Frontal cortex (tissue), 4 donors: ENCODE results near the gene STXBP5. TPM values are rescaled to one million over a fixed set of nuclear protein-coding genes. Genes with fewer than 3 reads are reported as not detected.
"Not testable (repeated sequence)": the region's sequence is repeated elsewhere in the genome, so short reads cannot be mapped to it uniquely, and the experiment has no call there.

Experiments used
- DNase-seq, 2 donors: peaks; one replicate each; pipeline ENCODE4 v3.0.0; 2012; ENCODE audit warnings: low spot score in 2 of 2
- FAIRE-seq: peaks from 2 replicates; lab custom pipeline; 2012; peaks lifted over from hg19 to GRCh38; lab: Jason Lieb, UNC
- total RNA-seq: library from RNA; depleted of rRNA; stranded (reverse); fragments of >200 nt; gene quantifications from one replicate; pipeline ENCODE4 v1.2.3, GENCODE V29; 2014
- donor health status: control.
- donor health status: control.
- donor health status: control.

The STXBP5 gene
- total RNA-seq, 1 donor from 2014 or later: 138 TPM

DNA sequence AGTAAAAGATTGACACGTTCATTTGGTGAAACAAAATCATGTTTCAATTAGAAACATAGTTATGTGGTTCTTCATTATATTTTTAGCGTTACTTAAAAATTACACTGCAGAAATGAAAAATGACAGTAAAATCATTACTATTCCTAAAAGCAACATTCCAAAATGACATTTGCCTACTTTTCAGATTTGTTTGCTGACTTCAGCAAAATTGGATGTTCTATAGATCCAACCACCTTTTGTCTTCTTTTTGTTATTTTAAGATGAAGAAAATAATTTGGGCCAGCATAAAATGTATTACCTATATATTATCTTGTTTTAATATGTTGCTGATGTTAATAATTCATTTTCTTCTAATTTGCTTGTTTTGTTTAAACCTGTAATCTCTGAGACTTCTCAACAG, 30.5 kb downstream of the STXBP5 start:
- FAIRE-seq: no peak

DNA sequence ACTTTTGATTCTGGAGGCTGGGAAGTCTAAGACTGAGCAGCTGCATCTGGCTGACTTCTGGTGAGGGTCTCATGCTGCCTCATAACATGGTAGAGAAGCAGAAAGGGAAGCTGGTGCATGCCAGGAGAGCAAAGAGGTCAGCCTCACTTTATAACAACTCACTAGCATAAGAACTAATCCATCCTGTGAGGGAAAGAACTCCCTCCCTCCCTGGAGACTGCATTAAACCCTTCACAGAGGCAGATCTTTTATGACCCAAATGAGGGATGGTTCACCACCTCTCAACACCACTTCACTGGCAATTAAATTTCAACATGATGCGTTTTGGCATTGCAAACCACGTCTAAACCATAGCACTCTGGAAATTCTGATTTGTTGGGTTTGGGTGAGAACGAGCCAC, 33.9 kb downstream of the STXBP5 start:
- no peak for DNase-seq
- no peak for FAIRE-seq

More for the DNA sequence above, 30.5 kb downstream of the STXBP5 start:
- no peak for DNase-seq

DNA sequence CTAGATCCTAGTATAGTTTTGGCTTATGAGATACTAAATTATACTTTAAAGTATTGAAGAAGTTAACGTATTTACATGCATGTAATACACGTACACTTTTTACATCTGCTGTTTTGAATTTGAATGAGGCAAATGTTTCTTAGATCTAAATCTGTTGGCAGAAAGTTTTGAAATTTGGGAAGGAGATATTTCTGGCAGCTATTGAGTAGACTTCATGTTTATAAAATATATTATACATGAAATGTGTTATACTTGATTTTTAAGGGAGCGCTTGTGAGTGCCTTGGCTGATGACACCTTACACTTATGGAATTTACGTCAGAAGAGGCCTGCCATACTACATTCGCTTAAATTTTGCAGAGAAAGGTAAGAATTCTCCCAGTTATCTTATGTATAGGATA, 34.7 kb downstream of the STXBP5 start:
- DNase-seq: no peak
- no peak for FAIRE-seq

DNA sequence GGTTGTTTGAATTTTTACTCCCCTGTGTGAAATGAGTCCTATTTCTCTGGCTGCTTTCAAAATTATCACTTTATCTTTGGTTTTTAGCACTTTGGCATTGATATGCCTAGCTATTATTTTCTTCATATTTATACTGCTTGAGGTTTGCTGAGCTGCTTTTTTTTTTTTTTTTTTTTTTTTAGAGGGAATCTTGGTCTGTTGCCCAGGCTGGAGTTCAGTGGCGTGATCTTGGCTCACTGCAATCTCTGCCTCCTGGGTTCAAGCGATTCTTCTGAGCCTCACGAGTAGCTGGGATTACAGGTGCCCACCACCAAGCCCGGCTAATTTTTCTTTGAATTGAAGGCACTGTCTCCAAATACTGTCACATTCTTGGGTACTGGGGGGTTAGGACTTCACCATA, 40.6 kb downstream of the STXBP5 start:
- no peak for FAIRE-seq
- DNase-seq: no peak

DNA sequence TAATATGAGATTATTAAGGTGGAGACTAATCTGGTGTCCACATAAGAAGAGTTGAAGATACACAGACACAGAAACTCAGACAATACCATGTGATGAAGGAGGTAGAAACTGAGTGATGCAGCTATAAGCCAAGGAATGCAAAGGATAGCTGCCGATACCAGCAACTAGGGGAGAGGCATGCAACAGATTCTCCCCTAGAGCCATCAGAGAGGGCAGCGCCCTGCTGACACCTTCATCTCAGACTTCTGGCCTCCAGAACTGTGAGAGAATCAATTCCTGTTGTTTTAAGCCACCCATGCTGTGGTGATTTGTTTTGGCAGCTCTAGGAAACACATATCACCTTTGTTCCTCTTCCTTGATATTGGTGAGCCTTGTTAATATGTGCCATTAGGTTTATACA, 41.5 kb downstream of the STXBP5 start:
- DNase-seq (no peak), FAIRE-seq (no peak)

DNA sequence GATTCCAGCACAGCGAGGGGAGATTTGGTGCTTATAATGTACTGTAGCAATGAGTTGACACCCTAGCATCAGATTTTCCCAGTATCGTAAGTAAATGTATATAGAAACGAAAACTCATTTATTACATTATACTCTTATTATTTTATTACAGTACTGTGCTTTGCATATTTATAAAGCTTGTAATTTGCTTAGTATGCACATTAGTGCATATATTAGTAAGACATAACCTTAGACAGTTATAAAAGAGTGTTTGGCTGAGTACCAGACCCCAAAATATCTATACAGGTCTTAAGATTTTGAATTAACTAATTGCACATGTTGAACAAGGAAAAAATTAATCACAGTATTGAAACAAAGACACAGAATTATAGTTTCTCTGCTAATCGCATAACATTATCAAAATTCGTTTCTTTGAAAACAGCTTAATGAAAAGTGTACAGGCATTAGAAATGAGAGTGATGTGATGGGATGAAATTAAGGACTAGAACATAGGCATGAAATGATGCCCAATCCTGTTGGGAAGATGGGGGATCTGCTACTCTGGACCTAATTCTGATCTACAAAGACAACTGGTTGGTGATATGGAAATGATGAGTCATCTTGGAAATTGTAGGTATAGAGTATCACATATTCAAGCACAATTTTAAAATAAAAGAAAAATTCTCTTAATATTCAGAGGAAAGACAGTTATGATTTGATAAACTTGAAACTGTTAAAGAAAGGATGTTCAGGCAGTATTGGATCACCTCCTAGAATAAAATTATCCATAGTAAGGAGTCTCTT, 42.8 kb downstream of the STXBP5 start:
- DNase-seq (no peak), FAIRE-seq (no peak)

DNA sequence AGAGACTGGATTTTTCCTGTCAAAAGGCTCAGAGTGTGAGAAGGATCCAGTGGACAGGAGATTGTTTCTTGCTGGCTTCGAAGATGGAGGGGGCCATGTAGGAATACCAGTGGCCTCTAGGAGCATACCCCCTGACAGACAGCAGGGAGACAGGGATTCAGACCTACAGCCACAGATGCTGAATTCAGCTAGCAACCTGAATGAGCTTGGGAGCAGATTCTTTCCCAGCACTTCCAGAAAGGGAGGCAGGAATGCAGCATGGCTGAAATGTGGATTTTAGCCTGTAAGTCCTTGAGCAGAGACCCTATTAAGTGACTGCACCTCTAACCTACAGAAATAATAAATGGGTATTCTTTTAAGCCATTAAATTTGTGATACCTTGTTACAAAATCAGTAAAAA, 44.6 kb downstream of the STXBP5 start:
- FAIRE-seq: no peak
- DNase-seq: no peak

DNA sequence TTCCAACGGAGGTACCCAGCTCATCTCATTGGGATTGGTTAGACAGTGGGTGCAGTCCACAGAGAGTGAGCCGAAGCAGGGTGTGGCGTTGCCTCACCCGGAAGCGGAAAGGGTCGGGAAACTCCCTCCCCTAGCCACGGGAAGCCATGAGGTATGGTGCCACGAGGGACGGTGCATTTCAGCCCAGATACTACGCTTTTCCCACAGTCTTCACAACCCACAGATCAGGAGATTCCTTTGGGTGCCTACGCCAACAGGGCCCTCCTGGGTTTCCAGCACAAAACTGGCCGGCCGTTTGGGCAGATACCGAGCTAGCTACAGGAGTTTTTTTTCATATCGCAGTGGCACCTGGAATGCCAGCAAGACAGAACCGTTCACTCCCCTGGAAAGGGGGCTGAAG, 46.9 kb downstream of the STXBP5 start:
- DNase-seq: no peak
- FAIRE-seq: no peak

DNA sequence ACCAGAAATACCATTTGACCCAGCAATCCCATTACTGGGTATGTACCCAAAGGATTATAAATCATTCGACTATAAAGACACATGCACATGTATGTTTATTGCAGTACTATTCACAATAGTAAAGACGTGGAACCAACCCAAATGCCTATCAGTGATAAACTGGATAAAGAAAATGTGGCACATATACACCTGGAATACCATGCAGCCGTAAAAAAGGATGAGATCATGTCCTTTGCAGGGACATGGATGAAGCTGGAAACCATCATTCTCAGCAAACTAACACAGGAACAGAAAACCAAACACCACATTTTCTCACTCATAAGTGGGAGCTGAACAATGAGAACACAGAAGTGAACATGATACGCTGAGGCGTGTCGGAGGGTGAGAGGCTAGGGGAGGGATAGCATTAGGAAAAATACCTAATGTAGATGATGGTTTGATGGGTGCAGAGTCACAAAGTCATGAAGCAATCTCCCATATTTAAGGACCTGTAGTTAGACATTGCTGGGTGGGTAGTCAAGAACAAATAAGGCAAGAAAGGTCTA, 50.8 kb downstream of the STXBP5 start:
- not testable (repeated sequence) for DNase-seq, FAIRE-seq

DNA sequence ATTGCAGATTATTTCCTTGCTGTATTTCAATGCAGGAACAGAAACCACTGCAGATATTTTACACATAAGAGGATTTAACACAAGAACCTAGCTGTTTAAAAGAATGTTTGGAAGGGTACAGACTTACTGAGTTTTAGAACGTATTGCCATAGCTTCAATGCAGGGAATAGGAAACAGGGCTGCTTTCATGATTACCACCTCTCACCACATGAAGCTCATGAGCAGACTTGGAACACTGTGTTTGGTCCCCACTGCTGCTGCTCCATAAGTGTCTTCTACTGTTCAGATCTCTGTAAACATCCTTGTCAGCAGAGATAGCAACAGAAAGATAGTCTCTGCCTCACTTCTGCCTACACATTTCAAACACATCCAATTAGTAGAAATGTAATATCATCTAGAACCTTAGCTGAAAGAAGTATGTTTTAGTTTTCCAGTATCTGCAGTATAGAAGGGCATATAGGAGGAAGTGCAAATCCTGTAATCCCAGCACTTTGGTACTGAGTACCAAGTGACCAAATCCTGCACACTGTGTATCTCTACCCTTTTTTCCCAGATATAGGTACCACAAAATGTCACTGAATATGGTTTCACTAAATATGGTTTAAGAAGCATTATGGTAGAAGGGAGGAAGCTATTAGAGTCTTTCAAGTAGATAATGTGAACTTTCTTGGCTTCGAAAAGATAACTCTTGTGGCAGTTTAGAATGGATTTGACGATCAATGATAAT, 51.9 kb downstream of the STXBP5 start:
- FAIRE-seq (no peak), DNase-seq (no peak)

DNA sequence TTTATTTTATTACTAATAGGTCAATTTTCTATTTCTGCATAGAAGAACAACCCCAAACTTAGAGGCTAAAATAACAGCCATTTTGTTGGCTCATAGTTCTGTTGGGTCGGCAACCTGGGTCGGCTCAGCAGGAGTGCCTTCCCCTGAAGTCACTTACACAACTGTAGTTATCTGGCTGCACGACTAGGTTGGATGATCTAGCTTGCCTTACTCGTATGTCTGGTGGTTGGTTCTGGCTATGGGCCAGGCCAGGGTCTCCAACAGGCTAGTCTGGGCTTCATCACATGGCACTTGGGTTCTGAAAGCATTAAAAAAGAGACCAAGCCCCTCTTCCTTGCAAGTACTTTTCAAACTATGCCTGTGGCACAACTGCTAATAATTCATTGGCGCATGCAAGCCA, 53.5 kb downstream of the STXBP5 start:
- FAIRE-seq: no peak
- DNase-seq: no peak

DNA sequence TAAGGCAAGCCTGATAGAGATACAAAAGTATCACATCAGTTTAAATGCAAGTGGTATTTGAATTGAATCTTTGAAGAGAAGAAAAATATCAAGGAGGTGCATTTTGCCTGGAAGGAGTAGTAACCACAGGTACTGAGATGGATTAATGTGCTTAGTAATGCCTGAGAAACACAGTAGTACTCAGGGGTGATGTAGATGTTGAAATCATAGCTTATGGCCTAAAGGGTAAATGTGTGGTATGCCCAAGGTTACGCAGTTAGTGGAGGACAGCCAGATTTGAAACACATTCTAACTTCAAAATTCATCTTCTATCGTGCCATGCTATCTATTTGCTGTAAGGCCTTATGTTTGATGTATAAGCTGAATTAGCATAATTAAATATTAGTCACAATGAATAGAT, 55.9 kb downstream of the STXBP5 start:
- FAIRE-seq: no peak
- DNase-seq: no peak

DNA sequence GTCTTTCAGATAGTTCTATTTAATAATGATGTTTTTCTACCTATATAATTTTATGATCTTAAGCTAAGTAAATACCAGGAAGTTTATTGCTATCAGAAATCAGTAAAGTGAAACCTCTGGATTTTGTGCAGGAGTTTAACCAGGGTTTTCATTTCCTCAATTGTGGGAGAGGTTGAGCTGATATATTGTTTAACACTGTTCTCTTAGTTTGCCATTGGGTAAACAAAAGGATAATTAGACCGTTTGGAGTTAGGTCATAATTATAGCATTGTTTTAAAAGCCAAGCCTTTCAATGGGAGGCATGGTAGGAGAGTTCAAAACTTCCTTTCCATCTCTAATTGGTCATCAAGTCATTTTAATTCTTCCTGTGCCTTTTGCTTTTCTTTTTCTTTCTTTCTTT, 58.7 kb downstream of the STXBP5 start:
- FAIRE-seq (peak; percentile 42), DNase-seq (no peak)

DNA sequence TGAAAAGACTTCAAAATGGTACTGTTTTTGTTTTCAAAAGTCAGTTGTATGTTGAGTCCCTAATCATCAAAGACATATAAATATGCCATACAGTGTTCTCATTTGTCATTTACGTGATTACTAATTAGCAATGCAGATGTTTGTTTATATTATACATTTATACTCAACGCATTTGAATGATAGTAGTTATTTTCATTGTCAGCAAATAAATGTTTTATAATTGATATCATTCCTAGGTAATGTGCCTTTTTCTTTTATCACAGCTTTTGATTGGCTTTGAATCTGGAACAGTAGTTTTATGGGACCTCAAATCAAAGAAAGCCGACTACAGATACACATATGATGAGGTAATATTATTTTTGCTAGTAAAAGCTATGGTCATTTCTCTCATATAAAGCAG, 62.6 kb downstream of the STXBP5 start:
- no peak for FAIRE-seq
- DNase-seq: no peak

DNA sequence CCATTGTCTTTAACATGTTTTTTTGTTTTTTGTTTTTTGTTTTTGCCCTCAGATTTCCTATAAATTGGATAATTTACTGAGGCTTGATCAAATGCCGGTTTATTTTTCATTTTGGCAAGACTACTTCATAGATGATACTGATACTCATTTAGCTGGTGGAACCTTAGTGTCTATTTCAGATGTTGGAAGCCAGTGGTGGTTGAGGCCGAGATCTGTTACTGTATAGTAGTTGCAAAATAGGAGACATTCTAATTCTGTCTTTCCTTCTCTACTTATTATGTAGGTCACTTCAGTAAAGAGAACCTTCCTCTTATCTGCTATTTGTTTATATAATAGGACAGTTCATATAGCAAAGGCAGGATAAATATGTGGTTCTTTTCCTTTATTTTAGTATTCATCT, 63.4 kb downstream of the STXBP5 start:
- no peak for DNase-seq
- no peak for FAIRE-seq

DNA sequence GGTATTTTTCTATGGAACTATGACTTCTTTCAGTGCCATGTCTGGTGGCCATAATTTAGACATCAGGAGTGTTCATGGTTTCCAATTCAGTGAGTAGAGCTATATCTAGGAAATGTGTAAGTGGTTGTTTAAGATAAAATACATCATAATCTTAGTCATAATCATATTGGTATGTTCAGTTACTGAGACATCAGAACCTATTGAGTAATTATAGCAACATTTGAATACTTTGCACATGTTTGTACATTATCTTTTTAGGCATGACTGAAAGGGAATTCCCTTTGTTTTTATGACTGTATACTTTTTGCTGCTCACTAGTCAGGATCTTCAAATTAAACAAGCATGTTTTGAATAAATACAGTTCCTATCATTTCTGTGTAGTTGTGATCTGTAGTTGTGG, 64.0 kb downstream of the STXBP5 start:
- no peak for FAIRE-seq
- no peak for DNase-seq

DNA sequence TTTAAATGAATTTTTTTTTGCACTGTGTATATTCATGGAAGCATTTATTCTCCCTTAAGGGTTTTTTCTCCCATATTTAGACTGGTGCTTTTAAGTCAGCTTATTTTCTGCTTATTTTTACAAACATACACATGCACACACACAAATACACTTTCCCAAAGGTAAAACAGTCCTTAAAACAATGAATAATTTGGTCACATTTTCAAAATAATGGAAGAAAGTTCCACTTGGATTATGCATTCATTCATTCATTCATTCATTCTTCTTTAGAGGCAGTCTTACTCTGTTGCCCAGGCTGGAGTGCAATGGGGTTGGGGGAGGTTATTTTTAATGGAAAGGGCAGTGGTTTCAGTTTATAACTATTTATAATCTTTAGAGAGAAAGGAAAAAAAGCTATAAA, 69.8 kb downstream of the STXBP5 start:
- FAIRE-seq (no peak), DNase-seq (no peak)

DNA sequence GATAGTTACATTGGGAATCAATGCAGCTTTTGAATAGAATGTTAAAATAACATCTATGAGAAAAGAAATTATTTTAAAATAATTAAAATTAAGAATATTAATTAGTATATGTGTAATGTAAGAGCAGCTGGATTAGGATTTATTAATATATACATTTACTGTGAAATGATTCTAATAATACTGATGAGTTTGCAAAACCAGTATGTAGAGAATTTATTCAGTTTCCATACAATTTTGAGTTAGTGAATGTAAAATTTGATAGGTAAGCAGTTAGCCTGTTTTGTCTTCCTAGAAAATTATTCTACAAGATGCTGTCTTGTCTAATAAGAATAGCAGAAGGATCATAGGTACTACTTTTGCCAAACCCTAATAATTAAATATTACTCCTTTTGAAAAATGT, 70.6 kb downstream of the STXBP5 start:
- FAIRE-seq (no peak), DNase-seq (no peak)

DNA sequence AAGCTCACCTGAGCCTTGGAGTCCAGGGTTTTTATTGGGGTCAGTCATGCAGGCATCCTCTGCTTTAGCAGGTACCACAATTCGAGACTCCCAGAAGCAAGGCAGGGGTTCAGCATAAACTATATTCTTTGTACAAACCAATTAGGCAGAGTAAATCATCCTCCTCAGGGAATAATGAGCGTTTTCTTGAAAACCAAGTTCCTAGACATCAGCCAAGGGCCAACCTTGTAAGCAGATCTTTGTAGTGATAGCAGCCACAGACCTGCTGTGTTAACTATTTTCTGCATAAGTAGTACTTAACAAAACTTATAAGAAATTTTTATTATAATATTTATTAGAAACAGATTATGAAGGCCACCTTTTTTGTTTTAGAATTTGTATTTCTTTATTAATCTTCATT, 74.7 kb downstream of the STXBP5 start:
- FAIRE-seq (no peak), DNase-seq (no peak)

DNA sequence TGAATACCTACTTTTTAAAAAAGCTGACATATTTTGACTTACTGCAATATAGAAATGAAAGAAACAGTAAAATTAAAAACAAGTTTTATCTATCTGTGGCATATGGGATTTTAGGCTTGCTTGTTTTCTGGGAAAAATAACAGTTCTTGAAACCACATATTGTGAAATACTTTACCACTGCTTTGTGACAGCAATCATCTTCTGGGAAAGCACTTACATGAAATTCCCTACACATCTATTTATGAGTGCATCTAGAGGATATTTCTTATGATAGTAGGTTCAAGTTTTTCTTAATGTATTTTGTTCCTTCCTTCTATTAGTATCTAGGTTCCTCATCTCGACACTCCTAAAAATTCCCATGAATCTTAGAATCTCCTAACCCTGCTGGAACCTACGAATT, 75.2 kb downstream of the STXBP5 start:
- FAIRE-seq (no peak), DNase-seq (no peak)

DNA sequence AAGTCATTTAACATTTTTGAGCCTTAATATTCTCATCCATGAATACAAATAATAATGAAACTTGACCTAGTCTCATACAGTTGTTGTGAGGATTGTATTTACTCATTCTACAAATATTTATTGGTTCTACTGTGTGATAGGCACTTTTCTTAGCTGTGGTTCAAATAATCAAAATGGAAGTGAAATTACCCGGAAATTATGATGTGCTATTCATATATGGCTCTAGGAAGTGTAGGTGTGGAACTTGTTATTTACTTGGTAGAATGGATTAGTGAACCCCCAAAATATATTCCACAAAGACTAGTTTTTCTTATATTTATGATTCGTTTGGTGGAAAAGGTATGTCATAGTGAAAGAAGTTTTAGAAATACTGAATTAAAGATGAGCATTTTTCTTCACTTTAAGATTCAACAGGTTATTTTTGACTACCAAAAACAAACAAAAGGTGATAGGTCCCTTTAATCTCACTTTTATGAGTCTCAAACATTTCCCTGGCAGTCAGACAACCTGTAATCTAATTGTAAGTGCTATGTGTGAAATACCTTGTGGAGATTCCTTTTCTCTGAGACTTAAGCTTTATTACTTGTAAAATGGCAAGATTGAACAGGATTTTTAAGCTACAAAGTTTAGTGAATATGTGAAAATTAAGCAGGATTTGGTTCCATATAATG, 77.8 kb downstream of the STXBP5 start:
- FAIRE-seq (no peak), DNase-seq (no peak)
